HG03064 (cell line): Measurements from ENCODE around the gene ARMC7.
"Not testable (repeated sequence)": the region's sequence is repeated elsewhere in the genome, so short reads cannot be mapped to it uniquely, and the experiment has no call there.

Experiments used
- ATAC-seq: cut with Tn5 transposase; IDR thresholded peaks from one replicate; pipeline ENCODE4 v1.9.1; 2021; ENCODE audit warnings: low read depth; ENCODE audit not compliant: unreplicated experiment

The ARMC7 gene

DNA sequence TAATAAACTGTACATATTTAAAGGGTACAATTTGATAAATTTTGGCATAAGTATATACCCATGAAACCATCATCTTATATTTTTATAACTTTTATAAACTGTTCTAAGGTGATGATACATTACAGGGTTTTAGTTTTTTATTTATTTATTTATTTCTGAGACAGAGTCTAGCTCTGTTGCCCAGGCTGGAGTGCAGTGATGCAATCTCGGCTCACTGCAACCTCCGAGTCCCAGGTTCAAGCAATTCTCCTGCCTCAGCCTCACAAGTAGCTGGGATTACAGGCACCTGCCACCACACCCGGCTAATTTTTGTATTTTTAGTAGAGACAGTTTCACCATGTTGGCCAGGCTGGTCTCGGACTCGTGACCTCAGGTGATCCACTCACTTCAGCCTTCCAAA is 18.2 kb downstream of the ARMC7 start:
- ATAC-seq: not testable (repeated sequence)

DNA sequence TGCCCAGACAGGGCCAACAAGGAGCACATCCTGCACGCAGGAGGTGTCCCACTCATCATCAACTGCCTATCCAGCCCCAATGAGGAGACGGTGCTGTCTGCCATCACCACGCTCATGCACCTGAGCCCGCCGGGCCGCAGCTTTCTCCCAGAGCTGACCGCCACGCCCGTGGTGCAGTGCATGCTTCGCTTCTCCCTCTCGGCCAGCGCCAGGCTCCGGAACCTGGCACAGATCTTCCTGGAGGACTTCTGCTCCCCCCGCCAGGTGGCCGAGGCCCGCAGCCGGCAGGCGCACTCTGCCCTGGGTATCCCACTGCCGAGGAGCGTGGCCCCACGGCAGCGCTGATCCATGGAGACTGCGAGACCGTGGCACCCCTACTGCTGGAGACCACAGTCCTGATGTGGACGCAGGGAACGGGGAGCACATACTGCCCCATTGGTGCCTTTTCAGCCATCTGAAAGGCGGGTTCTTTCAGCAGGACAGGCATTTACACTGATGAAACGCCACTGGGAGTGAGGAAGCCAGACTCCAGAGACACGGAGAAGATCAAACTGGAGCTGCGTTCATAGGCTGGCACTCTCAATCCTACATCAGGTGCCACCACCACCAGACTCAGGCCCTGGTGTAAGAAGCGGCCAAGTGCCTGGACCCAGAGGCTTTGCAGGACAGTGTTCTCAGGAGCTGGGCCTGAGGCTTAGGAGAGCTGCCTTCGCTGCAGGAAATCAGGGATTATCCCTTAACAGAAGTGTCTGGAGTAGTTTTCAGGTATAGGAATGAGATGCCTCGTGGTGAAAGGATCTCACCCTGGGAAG is 19.1 kb downstream of the ARMC7 start:
- ATAC-seq: no peak

DNA sequence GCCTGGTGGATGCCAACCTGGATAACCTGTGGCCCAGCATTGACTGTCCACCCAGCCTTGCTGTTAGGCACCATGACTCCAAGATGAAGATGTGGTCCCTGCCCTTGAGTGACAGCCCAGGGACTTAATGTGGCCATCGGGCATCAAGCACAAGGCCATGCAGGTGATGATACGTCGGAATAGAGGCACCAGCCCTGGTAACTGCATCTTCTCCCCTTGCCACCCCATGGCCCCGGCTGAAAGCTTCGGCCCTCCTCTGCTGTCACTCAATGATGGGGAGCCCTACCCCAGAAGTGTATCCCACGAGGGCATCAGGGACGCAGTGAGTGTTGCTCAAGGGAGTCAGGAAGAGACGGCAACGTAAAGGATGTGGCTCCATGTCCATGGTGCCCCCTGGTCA is 19.8 kb downstream of the ARMC7 start:
- ATAC-seq: no peak

DNA sequence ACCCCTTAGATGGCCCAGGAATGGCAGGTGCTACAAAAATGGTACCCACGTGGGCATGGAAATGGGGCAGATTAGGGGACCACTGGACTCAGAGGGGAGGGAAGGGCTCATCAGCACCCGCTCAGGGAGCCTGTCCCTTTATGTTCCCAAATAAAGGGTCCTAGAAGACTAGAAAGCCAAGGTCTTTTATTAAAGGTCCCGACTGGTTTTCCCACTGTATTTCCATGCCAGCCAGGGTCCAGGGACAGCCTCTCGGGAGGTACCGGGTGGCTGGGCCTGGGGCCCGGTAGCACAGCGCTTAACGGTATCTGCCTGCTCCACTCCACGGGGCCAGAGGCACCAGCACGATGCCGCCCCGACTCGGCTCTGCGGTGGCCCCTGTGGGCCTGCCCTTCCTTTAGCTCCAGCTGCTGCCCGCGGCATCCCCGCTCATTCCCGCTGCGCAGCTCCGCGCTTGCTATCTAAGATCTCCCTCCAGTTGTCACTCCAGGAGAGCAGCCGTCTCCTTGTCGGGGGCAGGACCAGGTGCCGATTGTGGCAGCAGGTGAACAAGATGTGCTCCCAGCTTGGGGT is 20.4 kb downstream of the ARMC7 start:
- ATAC-seq: no peak

DNA sequence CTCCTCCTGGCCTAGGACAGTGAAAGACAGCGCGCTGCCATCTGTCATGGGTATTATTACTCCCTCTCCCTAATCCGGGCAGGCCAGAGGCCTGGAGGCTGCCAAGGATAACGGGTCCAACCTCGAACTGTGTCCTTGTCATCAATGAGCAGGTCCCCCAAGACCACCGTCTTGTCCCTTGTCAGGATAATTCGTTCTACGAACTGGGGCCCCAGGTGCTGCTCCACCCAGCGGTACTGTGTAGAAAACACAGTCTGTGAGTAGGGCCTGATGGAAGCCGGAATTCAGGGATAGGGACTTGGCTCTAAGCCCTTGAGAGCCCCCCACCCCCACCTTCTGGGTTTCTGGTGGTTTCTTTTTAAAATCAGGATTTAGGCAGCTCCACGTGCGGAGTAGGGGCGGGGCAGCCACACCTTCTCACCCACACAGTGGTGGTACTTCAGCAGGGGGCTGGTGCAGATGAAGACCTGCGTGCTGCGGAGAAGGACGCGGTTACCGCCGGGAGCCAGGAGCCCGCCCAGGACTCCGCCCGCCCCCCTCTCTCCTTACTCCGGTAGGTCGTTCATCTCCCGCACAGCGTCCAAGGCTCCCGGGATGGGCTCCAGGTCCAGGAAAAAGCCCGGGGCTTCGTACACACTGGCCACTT is 21.0 kb downstream of the ARMC7 start:
- no peak for ATAC-seq

DNA sequence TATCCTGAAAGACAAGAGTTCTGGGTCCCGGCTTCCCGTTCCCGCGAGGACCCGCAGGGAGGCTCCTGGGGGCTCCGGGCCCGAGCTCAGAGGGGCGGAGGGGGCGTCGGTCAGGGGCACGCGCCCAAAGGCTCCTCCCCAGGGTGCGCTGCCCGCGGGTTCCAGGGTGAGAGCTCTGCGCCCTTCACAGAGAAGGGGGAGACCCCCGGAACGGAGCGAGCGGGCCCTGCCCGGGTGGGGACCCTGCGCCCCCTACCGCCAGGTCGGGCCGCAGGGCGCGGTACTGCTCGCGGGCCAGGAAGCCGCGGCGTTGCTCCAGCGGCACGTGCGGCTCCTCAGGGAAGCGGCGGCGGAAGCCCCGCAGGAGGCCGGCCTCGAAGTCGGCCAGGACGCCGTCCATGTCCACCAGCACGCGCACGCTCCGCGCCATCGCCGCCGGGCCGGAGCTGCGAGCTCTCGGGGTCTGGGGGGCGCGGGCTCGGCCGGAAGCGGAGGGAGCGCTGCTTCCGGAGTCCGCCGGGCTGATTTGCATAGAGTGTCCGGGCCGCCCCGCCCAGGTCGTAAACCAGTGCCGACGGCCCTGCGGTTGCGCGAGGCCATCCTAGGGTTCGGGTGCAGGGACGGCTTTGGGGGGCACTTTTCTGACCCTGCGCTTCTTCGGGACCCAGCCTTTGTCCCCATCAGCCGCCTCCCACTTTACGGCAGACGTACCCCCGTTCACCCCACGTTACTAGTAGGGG is 21.7 kb downstream of the ARMC7 start, which contains the start of gene NT5C:
TSS of gene NT5C (minus strand) at position 465 of the 740 bp plus-strand sequence. CDS start at position 430, 35 bp downstream.
- peak; percentile 64 for ATAC-seq

DNA sequence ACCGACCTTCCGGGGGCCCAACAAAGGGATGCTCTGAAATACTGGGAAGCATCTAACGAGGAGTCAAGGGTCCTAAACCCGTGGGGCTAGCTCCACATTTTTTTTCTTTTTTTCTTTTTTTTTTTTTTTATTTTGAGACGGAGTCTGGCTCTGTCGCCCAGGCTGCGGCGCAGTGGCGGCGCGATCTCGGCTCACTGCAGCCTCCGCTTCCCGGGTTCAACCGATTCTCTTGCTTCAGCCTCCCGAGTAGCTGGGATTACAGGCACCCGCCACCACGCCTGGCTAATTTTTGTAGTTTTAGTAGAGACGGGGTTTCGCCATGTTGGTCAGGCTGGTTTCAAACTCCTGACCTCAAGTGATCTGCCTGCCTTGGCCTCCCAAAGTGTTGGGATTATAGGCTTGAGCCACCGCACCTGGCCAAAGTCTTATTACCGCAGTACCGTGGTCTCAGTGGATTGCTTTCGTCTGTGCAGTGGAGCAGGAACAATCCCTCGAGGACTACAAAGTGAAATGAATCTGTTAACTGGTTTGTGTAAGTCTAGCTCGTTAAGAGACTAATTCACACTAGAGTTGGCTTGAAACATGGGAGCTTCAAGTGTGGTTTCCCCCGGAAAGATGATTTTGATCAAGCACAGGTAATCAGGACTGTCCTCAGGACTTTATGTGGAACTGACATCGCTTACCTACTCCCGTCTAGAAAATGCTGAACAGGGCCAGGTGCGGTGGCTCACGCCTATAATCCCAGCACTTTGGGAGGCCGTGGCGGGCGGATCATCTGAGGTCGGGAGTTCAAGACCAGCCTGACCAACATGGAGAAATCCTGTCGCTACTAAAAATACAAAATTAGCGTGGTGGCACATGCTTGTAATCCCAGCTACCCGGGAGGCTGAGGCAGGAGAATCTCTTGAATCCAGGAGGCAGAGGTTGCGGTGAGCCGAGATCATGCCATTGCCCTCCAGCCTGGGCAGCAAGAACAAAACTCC is 22.5 kb downstream of the ARMC7 start:
- ATAC-seq: not testable (repeated sequence)

DNA sequence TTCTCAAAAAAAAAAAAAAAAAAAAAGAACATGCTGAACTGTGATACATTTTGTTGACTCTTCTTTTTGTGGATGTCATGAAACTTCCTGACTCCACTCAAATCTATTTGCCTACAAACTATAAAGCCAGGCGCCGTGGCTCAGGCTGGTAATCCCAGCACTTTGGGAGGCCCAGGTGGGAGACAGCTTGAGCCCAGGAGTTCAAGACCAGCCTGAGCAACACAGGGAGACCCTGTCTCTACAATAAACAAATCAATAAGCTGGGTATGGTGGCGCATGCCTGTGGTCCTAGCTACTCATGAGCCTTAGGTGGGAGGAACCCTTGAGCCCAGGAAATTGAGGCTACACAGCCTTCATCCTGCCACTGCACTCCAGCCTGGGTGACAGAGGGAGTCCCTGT is 23.2 kb downstream of the ARMC7 start:
- no peak for ATAC-seq

DNA sequence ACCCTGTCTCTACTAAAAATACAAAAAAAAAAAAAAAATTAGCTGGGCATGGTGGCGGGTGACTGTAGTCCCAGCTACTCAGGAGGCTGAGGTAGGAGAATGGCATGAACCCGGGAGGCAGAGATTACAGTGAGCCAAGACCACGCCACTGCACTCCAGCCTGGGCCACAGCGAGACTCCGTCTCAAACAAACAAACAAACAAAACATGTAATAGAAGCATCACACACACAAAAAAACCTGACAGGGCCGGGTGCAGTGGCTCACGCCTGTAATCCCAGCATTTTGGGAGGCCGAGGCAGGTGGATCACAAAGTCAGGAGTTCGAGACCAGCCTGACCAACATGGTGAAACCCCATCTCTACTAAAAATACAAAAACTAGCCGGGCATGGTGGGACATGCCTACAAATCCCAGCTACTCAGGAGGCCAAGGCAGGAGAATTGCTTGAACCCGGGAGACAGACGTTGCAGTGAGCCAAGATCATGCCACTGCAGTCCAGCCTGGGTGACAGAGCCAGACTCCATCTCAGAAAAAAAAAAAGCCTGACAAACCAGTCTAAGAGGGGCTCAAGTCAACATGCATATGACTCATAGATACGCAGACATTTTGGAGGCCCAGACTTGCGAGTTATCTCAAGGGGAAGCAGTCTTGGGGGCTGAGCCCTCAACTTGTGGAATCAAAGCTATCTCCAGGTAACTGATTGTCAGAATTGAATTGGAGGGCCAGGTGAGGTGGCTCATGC is 24.0 kb downstream of the ARMC7 start:
- not testable (repeated sequence) for ATAC-seq

DNA sequence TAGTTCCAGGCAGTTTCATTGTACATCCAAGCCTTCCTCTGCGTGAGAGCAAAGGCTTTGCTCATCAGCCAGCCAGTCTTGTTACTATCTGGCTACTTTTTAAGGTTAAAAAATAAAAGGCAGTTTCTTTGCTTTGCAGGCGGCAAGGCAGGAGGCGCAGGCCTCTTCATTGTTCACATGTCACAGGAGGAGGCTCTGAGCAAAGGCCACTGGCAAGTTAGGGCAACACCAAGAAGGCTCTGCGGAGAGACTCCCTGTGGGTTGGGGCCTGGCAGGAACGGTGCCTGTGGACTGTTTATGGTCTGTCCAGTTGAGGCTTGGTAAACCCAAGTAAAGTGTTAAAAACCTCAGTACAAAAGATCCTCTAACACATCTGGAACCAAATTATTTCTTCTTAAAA is 25.7 kb downstream of the ARMC7 start:
- ATAC-seq: no peak

DNA sequence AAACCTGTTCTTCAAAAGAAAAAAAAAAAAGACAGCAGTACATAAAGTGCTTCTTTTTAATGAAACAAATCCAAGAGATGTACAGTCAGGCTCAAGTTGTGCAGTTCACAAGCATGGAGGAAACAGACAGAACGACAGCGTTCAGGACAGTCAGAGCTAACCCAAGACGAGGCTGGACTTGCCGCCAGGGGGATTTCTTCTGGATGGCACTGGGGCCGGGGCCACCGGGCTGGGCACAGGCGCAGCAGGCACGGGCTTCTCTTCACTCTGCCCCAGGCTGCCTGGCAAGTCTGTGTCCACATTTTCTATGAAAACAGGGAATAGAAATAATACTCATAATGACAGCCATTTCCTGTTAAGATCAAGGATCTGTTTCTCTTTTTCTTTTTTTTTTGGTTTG is 26.2 kb downstream of the ARMC7 start:
- ATAC-seq: no peak

DNA sequence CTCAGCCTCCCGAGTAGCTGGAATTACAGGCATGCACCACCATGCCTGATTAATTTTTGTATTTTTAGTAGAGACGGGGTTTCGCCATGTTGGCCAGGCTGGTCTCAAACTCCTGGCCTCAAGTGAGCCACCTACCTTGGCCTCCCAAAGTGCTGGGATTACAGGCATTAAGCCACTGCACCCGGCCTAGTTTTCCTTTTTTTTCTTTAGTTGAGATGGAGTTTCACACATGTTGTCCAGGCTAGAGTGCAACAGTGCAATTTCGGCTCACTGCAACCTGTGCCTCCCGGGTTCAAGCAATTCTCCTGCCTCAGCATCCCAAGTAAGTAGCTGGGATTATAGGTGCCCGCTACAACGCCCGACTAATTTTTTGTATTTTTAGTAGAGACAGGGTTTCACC is 28.0 kb downstream of the ARMC7 start:
- ATAC-seq: not testable (repeated sequence)

DNA sequence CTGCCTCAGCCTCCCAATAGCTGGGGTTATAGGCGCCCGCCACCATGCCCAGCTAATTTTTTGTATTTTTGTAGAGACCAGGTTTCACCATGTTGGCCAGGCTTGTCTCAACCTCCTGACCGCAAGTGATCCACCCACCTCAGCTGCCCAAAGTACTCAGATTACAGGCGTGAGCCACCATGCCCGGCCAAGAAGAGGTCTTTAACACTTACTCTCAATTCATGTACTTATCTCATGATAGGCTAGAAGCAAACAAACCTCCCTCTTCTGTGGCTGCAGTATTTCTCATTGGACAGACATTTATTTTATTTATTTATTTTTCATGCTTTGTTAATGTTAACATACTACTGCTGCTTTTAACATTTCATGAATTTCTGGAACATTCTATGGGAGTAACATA is 28.8 kb downstream of the ARMC7 start:
- ATAC-seq: no peak

DNA sequence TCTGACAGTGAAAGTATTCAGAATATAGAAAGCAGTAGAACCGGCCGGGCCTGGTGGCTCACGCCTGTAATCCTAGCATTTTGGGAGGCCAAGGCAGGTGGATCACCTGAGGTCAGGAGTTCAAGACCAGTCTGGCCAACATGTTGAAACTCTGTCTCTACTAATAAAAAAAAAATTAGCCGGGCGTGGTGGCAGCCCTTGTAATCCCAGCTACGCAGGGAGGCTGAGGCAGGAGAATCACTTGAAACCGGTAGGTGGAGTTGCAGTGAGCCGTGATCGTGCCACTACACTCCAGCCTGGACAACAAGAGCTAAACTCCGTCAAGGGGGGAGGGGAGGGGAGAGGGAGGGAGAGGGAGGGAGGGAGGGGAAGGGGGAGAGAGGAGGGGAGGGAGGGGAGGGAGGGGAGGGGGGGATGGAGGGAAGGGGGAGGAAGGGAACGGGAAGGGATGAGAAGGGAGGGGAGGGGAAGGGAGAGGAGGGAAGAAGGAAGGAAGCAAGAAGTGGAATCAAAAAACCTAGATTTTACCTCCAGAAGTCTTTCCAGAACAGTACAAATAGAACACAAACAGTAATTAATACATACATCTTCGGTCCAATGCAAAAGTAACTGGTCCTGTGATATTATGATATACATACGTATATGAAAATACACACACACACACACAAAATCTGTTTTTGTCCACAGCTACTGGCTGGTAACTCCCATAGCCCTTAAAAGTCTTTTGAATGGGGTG is 32.6 kb downstream of the ARMC7 start:
- no peak for ATAC-seq

DNA sequence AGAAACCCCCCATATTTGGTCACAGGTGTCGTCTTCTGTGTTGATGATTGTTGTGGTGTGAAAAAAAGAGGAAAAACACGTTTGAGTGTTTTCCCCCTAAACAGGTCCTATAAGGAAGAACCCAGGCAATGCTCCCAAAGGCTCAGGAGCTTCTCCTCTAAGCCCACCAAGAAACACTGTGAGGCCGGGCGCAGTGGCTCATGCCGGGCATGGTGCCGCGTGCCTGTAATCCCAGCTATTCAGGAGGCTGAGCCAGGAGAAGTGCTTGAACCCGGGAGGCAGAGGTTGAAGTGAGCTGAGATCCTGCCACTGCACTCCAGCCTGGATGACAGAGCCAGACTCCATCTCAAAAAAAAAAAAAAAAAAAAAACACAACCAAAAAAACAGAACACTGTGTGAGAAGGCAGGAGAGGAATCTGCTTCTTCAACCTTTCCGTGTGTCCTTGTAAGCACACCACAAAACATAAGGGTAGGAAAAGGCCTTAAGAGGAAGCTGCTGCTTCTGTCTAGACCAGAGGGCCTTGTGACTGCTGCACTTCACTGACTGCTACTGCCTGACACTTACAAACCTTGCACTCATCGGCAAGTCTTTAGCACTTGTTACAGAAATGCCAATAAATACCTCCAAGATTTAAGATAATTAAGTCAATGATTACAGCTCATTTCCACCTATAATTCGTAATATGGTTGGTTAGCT is 35.2 kb downstream of the ARMC7 start:
- ATAC-seq: no peak

DNA sequence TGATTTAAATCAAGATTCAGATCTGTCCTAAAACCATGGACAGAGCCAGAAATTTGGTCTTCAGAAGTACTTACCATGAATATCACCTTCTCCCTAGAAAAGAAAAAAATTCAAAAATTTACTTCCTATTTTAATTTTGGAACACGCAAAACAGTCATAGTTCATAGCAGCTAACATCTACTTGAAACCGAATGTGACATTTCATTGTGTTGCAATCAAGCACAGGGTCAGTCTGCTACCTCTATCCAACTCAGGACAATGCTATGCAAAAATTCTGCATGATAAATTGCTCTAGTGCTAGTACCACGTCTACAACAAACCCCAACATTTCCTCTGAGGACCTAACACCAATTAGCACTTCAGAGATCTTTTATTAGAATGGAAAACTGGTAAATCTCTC is 36.8 kb downstream of the ARMC7 start:
- ATAC-seq: no peak

DNA sequence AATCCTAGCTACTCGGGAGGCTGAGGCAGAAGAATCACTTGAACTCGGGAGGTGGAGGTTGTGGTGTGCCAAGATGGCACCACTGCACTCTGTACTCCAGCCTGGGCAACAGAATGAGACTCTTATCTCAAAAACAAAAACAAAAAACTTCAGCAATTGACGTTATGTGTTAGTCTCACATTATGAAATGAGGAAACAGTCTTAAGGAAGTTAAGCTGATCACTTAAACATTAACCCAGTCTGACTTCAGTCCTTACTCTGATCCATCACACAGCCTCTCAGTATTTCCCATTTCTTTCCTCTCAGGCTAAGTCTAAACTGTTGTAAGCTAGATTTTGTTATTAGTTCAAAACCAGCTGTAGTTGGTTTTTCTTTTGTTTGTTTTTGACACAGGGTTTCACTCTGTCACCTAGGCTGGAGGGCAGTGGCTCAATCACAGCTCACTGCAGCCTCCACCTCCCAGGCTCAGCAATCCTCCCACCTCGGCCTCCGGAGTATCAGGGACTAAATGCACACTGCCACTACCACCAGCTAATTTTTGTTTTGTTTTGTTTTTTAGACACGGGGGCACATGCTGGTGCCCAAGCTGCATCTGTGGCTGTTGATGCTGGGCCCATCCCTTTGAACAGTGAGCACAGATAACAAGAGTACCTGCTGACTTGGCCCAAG is 38.2 kb downstream of the ARMC7 start:
- ATAC-seq: no peak
